GM04503 (cell line): ENCODE measurements around the gene ZSCAN4.

ENCODE experiments used
- DNase-seq: peaks from one replicate; pipeline ENCODE4 v3.0.0-alpha.2; 2012; ENCODE audit warnings: low read depth

Gene ZSCAN4

DNA sequence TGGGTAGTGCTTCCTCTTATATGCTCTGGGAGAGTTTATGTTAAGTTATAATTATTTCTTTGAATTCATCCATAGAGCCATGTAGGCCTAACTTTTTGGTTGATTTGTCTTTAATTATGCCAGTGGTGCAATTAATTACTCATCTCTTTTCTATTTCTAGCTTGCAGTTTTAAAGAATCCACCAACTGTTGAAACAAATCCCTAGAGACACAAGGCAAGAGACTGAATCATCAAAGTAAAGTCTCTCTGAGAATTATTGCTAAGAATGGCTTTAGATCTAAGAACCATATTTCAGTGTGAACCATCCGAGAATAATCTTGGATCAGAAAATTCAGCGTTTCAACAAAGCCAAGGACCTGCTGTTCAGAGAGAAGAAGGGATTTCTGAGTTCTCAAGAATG is 7.1 kb downstream of the ZSCAN4 start:
- DNase-seq: peak; percentile 75

DNA sequence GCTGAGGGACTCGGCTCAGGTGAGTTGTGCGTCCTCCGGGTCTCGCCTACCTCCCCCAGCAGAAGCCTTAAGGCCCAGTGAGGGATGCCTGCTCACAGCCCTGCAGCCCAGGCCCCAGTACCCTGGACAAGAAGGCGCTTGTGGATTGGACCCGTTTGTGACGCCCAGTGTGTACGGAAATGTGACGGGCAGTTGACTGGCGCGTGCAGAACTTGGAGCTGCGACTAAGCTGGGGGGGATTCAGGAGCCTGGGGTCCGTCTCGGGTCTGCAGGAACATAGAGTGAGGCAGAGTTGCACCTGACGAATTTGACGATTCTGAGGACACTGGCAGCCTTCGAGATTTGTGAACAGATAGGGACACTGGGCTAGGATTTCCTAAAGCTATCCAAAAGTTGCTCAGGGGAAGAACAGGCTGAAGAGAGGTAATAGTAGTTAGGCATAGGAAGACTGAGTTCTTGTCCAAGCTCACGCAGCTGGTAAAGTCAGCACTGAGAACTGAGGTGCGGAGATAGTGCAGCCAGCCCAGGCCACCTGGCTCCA is 13.6 kb downstream of the ZSCAN4 start:
- DNase-seq: no peak

DNA sequence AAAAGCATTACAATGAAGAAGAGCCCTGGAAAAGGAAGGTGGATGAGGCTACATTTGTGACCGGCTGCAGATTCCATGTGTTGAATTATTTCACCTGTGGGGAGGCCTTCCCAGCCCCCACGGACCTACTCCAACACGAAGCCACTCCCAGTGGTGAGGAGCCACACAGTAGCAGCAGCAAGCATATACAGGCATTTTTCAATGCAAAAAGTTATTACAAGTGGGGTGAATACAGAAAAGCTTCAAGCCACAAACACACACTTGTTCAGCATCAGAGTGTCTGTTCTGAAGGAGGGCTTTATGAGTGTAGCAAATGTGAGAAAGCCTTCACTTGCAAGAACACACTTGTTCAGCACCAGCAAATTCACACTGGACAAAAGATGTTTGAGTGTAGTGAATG is 18.0 kb downstream of the ZSCAN4 start:
- no peak for DNase-seq

DNA sequence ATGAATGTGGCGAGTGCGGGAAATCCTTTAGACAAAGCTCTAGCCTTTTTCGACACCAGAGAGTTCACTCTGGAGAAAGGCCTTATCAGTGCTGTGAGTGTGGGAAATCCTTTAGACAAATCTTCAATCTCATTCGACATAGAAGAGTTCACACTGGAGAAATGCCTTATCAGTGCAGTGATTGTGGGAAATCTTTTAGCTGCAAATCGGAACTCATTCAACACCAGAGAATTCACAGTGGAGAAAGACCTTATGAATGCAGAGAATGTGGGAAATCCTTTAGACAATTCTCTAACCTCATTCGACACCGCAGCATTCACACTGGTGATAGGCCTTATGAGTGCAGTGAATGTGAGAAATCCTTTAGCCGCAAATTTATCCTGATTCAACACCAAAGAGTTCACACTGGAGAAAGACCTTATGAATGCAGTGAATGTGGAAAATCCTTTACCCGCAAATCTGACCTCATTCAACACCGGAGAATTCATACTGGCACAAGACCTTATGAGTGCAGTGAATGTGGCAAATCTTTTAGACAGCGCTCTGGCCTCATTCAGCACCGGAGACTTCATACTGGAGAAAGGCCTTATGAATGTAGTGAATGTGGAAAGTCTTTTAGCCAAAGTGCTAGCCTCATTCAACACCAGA is 18.8 kb downstream of the ZSCAN4 start:
- no peak for DNase-seq

DNA sequence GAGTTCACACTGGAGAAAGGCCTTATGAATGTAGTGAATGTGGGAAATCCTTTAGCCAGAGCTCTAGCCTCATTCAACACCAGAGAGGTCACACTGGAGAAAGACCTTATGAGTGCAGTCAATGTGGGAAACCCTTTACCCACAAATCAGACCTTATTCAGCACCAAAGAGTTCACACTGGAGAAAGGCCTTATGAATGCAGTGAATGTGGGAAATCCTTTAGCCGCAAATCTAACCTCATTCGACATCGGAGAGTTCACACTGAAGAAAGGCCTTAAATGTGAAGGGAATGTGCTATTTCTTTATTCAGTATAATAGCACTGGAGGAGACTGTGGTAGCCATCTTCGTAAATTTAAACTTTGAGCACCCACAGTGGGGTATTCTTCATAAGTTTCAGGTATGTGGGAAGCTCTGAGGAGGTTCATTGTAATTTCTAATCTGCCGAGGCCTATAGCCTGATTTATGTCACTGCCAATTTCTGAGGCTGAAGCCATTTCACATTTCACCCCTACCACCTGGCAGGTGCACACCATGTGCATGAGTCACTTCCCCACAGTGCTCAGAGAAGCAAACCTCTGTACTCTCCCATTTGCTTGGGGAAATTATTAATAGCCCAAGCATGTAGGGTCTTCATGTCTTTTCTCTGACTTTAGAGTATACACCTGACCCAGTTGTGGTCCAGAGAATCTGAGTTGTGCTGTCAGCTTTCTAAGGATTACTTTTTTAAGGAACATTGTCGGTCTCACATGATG is 19.5 kb downstream of the ZSCAN4 start:
- DNase-seq: no peak

DNA sequence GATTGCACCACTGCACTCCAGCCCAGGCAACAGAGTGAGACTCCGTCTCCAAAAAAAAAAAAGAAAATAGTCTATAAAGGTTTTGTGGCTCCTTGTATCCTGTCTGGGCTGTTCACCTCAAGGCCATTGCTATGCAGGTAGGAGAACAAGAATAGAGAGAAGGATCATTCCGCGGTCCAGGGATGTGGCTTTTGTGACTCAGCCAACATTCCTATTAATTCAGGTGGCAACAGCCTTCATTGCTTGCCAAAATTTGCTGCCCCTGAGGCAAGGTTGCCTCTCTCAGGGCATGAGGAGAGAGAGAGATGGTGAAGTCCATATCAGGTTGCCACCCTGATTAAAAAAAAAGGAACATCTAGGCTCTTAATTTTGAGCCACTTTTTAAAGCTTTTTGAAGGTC is 21.0 kb downstream of the ZSCAN4 start:
- DNase-seq: no peak

DNA sequence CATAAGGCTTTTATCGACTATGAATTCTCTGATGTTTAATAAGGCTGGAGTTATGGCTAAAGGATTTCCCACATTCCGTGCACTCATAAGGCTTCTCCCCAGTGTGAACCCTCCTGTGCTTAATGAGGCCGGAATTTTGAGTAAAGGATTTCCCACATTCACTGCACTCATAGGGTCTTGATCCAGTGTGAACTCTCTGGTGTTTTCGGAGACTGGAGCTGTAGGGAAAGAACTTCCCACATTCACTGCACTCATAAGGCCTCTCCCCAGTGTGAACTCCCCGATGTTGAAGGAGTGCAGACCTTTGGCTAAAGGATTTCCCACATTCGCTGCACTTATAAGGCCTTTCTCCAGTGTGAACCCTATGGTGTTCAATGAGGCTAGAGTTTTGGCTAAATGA is 32.9 kb downstream of the ZSCAN4 start:
- DNase-seq: no peak

DNA sequence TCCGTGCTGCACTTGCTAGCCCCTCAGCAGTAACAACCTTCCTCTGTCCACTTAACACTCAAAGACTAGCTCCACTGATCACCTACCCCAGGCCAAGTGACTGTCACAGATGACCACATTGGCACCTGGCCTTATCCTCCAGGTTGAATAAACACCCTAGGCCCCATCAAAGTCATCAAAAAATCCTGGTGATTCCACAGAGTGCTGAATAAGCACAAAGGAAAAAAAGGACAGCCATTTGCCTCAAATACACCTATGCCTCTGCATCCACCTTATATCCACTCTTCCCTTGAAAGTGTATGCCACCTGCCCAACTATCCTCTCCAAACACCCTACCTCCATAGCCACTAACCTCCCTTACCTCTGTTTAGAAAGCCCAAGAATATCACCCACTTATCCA is 37.6 kb downstream of the ZSCAN4 start:
- DNase-seq: no peak

DNA sequence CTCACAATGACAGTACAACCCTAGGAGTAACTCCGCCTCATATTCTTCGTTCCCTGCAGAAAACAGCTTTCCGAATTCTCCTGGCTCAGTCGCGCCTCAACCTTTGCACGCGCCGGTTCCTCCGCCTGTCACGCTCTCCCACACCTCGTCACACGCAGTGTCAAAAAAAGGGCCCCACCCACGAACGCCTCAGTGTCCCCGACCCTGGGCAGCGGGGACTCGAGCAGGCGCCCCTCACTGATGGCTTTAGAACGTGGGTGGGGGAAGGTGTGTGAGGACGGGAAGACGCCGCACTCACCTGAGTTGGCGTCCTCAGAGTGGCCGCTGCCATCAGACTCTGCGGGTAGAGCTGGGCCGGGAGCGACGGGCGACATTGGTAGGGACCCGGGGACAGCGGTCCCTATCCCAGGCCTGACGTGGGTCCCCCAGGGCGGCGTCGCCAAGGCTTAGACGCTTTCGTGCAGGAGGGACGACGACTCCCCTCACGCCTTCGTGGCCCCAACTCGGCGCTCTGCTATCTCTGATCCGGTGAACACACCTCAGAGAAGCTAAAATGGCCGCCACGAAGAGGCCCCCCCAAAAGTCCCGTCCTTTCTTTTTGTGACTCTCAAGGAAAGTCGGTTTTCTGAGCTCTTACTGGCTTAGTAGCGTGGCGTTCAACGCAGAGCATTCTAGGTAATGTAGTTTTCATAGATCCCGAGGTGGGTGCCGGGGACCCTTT is 40.1 kb downstream of the ZSCAN4 start, which contains the start of gene ZNF154:
Gene ZNF154, minus strand, starts transcription at position 564 of the 721 bp plus-strand sequence. Its CDS starts 233 bp downstream, at position 331.
- peak; percentile 17 for DNase-seq

DNA sequence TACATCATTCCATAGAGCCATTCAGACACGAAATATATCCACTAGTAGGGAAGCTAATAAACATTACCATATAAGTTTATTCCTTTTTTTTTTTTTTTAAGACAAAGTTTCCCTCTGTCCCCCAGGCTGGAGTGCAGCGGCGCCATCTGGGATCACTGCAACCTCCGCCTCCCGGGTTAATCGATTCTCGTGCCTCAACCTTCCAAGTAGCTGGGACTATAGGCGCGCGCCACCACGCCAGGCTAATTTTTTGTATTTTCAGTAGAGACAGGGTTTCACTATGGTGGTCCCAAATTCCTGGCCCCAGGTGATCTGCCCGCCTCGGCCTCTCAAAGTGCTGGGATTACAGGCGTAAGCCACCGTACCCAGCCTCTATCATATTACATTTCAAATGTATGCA is 40.9 kb downstream of the ZSCAN4 start:
- no peak for DNase-seq

DNA sequence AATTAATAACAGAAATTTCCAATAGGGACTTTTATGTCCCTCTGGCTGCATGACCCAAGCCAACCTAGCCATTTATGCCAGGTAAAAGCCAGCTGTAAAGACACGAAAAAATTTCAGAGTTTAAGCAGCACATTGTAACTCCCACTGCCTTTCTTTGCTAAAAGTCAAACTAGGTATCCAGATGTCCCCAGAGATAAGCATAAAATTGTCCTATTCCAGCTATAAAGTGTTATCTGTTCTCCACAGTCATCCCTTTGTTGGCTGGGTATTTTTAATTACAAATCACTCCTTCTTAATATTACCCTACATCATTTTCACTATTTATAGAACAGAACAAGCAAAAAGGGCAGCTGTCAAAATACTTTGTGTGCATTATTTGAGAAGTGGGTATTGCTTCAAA is 43.5 kb downstream of the ZSCAN4 start:
- no peak for DNase-seq

DNA sequence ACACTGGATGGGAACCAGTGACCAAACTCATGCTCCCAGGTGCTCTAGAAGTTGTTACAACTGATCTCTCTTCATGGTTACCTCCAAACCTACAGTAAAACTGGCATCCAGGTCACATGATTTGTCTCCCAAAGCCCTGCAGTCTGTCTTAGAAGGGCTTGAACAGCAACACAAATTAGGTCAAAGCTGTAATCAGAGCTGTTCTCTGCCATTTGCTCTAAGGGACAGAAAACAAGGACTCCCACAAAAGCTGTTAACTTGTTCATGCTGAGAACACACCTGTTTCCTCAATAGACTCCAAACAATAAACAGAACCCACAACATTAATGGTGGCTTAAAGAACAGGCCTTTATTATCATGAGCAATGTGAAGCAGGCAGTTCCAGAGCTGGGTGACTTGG is 50.7 kb downstream of the ZSCAN4 start:
- DNase-seq: no peak

DNA sequence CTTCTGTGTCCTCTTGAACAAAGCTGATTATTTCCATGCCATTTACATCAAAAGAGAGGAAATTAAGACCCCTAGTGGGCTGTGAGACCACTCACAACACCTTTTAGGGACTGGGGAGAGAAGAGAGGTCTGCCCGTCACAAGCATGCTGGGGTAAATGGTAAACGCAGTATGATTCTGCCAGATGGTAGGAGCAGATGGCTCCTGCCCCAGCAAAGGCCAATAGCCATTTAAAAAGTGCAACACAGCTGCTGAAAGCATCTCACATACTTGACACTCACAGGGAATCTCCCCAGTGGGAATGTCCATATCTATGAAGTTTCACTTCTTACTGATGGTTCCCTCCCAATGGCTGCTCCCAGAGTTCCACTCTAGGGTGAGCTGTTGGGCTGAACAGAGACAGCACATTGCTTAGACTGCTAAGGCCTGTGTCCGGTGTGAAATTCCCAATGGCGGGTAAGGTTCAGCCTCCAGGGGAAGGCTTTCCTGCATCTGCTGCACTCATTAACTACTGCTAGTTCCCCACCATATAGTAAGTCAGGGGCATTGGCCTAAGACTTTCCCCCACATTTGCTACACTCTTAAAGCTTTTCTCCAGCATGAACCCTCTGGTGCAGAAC is 51.3 kb downstream of the ZSCAN4 start:
- DNase-seq: no peak

DNA sequence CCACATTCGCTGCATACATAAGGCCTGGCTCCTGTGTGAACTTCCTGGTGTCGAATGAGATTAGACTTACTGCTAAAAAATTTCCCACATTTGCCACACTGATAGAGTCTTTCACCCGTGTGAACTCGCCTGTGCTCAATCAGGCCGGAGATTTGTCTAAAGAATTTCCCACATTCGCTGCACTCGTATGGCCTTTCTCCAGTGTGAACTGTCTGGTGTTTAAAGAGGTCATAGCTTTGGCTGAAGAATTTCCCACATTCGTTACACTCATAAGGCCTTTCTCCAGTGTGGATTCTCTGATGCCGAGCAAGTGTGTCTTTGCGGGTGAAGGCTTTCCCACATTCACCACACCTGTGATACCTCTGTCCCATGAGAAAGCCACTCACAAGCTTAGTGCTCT is 52.1 kb downstream of the ZSCAN4 start:
- DNase-seq: no peak
